GM12874 (cell line): ENCODE results near the gene RERE.

Experiments
- CTCF ChIP-seq: IDR thresholded peaks from 2 replicates; pipeline ENCODE4 v1.5.1; 2011; ENCODE audit warnings: low read depth, mild to moderate bottlenecking, control low read depth, low read length, moderate library complexity; ENCODE audit not compliant: insufficient read depth

RERE gene

DNA sequence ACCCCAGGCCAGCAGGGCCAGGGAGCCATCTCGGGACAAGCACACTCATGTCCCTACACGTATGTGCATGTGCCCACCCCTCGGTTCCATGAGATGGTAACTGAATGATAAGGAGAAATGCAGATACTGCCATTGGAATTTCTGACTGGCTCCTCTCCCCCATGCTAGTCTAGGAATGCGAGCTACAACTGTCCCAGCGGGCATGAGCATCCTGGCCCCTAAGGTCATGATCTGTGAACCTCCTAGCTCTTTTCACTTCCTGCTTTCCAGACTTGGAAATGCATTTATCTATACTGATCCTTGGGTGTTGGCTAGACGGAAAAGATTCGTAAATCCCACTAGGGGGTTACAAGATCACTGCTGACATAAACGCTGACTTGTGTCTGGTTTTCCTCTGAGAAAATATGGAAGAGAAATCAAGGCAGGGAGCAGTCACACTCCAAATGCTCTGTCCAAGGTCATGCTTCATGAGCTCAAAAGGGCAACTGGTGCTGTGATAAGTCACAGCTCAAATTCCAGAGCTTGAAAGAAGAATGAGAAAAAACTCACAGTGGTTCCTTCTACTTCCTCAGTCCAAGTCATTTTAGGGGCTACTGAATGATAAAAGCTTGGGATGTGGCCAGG is 449.8 kb downstream of the RERE start:
- TF ChIP-seq CTCF, result no peak

GRCh38 chr1:8365661-8366362 is 451.6 kb downstream of the RERE start:
- no peak for TF ChIP-seq CTCF

GRCh38 chr1:8364528-8365442 is 452.7 kb downstream of the RERE start:
- TF ChIP-seq CTCF, result no peak

- no peak for TF ChIP-seq CTCF
Observed at GRCh38 chr1:8363767-8364301, 453.6 kb downstream of the RERE start.

DNA sequence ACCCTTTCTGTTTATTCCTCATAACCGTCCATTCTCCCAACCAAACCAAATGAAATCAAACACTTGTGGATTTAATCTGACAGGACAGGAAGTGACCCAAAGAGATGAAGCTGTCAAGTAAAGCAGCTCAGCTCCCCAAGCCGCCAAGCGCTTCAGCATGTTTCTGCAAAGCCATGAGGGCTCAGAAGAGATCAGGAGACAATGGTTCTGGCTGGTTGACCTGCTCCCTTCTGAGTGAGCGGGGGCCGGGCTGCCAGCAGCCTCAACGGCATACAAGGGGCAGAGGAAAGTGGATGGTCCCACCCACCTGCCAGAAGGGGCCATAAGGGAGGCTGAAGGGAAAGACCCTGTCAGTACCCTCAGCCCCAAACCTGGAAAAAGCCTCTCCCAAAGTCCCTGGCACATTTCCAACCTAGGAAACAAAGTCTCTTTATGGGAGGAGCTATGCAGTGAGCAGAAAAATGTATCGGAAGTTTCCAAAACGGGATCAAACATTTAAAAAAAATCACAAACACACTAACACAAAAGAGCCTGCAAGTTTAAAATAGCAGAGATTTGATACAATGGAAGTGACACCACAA is 454.2 kb downstream of the RERE start:
- TF ChIP-seq CTCF, result no peak

GRCh38 chr1:8362701-8363101 is 454.7 kb downstream of the RERE start:
- no peak for TF ChIP-seq CTCF

GRCh38 chr1:8361198-8361849 is 456.1 kb downstream of the RERE start:
- no peak for TF ChIP-seq CTCF
